Midbrain (tissue), 1 donor: ENCODE data around the gene PRAMEF14.
"Not testable (repeated sequence)": the region's sequence is repeated elsewhere in the genome, so short reads cannot be mapped to it uniquely, and the experiment has no call there.

Experiments
- DNase-seq: peaks from one replicate; lab custom pipeline; 2025; lab: John Stamatoyannopoulos, UW

The PRAMEF14 gene

GRCh38 chr1:13347034-13347433, at the start of gene PRAMEF14:
Gene PRAMEF14, minus strand, starts transcription at chr1:13347134. Its CDS starts 1,820 bp downstream, at chr1:13345314.
- DNase-seq: not testable (repeated sequence)

- DNase-seq: not testable (repeated sequence)
Measured at GRCh38 chr1:13395311-13395710, 48.4 kb upstream of the PRAMEF14 start.

GRCh38 chr1:13394761-13395160, 47.8 kb upstream of the PRAMEF14 start:
- not testable (repeated sequence) for DNase-seq

- DNase-seq: not testable (repeated sequence)
Measured at GRCh38 chr1:13393004-13393403, 46.1 kb upstream of the PRAMEF14 start.

- not testable (repeated sequence) for DNase-seq
Measured at GRCh38 chr1:13389332-13389731, 42.4 kb upstream of the PRAMEF14 start, which contains the start of gene PRAMEF17. Gene PRAMEF17, plus strand, starts transcription at chr1:13389632. Its CDS starts 26 bp downstream, at chr1:13389658.

GRCh38 chr1:13380380-13380779, 33.4 kb upstream of the PRAMEF14 start:
- not testable (repeated sequence) for DNase-seq

- not testable (repeated sequence) for DNase-seq
Measured at GRCh38 chr1:13378983-13379382, 32.0 kb upstream of the PRAMEF14 start.

- not testable (repeated sequence) for DNase-seq
Measured at GRCh38 chr1:13368544-13368943, 21.6 kb upstream of the PRAMEF14 start.

GRCh38 chr1:13366536-13366935, 19.6 kb upstream of the PRAMEF14 start:
- not testable (repeated sequence) for DNase-seq

- not testable (repeated sequence) for DNase-seq
Measured at GRCh38 chr1:13364928-13365327, 18.0 kb upstream of the PRAMEF14 start.

- not testable (repeated sequence) for DNase-seq
Measured at GRCh38 chr1:13362364-13362763, 15.4 kb upstream of the PRAMEF14 start.

GRCh38 chr1:13356774-13357173, 9.8 kb upstream of the PRAMEF14 start:
- peak; percentile 43 for DNase-seq

GRCh38 chr1:13354475-13354874, 7.5 kb upstream of the PRAMEF14 start:
- DNase-seq: not testable (repeated sequence)

GRCh38 chr1:13353476-13353875, 6.5 kb upstream of the PRAMEF14 start:
- not testable (repeated sequence) for DNase-seq

- DNase-seq: not testable (repeated sequence)
Measured at GRCh38 chr1:13342496-13342895, 4.4 kb downstream of the PRAMEF14 start.

- not testable (repeated sequence) for DNase-seq
Measured at GRCh38 chr1:13315281-13315680, 31.7 kb downstream of the PRAMEF14 start, which contains the start of gene PRAMEF15. Gene PRAMEF15, plus strand, starts transcription at chr1:13315581. Its CDS starts 2,827 bp downstream, at chr1:13318408.

- not testable (repeated sequence) for DNase-seq
Measured at GRCh38 chr1:13303239-13303638, 43.7 kb downstream of the PRAMEF14 start, which contains the start of gene PRAMEF33. Gene PRAMEF33, plus strand, starts transcription at chr1:13303539. Its CDS starts 2,416 bp downstream, at chr1:13305955.

GRCh38 chr1:13302197-13302596, 44.7 kb downstream of the PRAMEF14 start:
- not testable (repeated sequence) for DNase-seq

GRCh38 chr1:13298699-13299098, 48.2 kb downstream of the PRAMEF14 start:
- DNase-seq: not testable (repeated sequence)

- not testable (repeated sequence) for DNase-seq
Measured at GRCh38 chr1:13297216-13297931, 49.6 kb downstream of the PRAMEF14 start.
